Nephron (organoid): ENCODE measurements around the gene TUBA4B.
"Not testable (repeated sequence)": the region's sequence is repeated elsewhere in the genome, so short reads cannot be mapped to it uniquely, and the experiment has no call there.

ENCODE experiments used
- H3K27ac Mint-ChIP-seq, 3 experiments: 2 replicates each; pipeline ENCODE4 v1.8.0; 2020; ENCODE audit warnings: mixed read lengths in 3 of 3, mild to moderate bottlenecking in 2 of 3, moderate library complexity in 1 of 3
- H3K27me3 Mint-ChIP-seq: 2 replicates; pipeline ENCODE4 v1.8.0; 2021; ENCODE audit warnings: low read depth, mild to moderate bottlenecking, moderate library complexity, mixed read lengths
- H3K36me3 Mint-ChIP-seq: 2 replicates; pipeline ENCODE4 v1.8.0; 2020; ENCODE audit warnings: low read depth, mixed read lengths
- H3K4me1 Mint-ChIP-seq: 2 replicates; pipeline ENCODE4 v1.8.0; 2020; ENCODE audit warnings: mixed read lengths
- H3K4me3 Mint-ChIP-seq, 3 experiments: 2 replicates each; pipeline ENCODE4 v1.8.0; 2020; ENCODE audit warnings: mild to moderate bottlenecking in 3 of 3, mixed read lengths in 3 of 3, moderate library complexity in 2 of 3
- H3K9me3 Mint-ChIP-seq: 2 replicates; pipeline ENCODE4 v1.8.0; 2020; ENCODE audit warnings: mixed read lengths
- TF ChIP-seq, protein P1 (sequence below), 3 experiments: fragments of 200-600 bp; sonication (generic); IDR thresholded peaks; one replicate each; pipeline ENCODE4 v1.5.0; 2021; ENCODE audit warnings: antibody characterized with exemption in 3 of 3; ENCODE audit not compliant: unreplicated experiment in 3 of 3

TUBA4B gene

DNA sequence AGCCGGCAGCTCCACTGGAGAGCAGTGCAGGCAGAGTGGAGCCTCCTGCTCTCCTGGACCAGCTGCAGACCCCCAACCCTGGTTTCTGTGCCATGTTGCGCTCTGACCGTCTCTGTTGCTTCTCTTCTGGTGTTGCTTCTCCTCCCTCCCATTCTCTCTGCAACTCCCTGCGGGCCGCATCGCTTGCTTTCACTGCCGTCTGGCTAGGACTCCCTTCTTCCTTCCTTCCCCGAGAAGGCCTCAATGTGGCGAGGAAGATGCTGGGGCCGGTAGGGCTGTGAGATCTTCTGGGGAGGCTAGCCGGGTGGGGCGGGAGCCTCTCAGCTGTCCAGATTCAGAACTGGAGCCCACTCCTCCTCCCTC lies 32.3 kb downstream of the TUBA4B start:
- TF ChIP-seq, protein P1, sequence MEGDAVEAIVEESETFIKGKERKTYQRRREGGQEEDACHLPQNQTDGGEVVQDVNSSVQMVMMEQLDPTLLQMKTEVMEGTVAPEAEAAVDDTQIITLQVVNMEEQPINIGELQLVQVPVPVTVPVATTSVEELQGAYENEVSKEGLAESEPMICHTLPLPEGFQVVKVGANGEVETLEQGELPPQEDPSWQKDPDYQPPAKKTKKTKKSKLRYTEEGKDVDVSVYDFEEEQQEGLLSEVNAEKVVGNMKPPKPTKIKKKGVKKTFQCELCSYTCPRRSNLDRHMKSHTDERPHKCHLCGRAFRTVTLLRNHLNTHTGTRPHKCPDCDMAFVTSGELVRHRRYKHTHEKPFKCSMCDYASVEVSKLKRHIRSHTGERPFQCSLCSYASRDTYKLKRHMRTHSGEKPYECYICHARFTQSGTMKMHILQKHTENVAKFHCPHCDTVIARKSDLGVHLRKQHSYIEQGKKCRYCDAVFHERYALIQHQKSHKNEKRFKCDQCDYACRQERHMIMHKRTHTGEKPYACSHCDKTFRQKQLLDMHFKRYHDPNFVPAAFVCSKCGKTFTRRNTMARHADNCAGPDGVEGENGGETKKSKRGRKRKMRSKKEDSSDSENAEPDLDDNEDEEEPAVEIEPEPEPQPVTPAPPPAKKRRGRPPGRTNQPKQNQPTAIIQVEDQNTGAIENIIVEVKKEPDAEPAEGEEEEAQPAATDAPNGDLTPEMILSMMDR (IDR thresholded peaks at IDR 0.05; ENCODE audit: unreplicated experiment in 3 of 3), result no peak
- Mint-ChIP-seq H3K9me3 (no peaks in the 10 kb centered on the region), H3K36me3 (peaks cover 26% of the 10 kb centered on the region), H3K4me3 (peak overlapping the region in 1 of 3 experiments; percentile 24), H3K27me3 (peaks cover 5% of the 10 kb centered on the region), H3K4me1 (peaks cover 48% of the 10 kb centered on the region), H3K27ac (peak overlapping the region in 1 of 3 experiments; percentile 69)

DNA sequence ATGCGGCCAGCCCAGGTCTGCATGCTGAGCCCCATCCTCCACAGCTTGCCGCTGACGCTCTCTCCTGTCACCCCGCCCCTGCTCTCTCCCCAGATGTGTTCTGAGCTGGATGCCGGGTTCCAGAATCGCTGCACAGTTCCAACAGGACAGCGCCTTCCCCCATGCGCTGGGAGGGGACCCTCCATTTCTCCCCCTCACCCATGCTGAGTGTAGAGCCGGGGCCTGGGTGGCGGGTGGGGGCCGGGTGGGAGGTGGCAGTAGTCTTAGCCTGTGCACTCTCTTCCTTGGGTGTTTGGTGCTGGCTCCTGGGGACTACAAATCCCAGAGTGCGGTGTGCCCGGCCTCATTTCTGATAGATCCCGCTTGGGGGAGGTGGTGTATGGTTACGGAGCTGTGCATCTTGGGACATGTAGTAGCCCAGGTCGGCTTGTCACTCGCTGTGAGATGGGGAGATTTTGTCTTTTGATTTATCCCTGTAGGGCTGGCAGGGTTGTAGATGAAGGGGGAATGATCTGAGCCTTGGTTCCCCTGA lies 32.9 kb downstream of the TUBA4B start:
- Mint-ChIP-seq H3K36me3 (peaks cover 24% of the 10 kb centered on the region), H3K9me3 (no peaks in the 10 kb centered on the region), H3K27me3 (peaks cover 5% of the 10 kb centered on the region), H3K4me3 (peak overlapping the region in 1 of 3 experiments; percentile 11), H3K4me1 (peaks cover 43% of the 10 kb centered on the region), H3K27ac (peak overlapping the region; percentile 48 to 90 (median 59))
- TF ChIP-seq, protein P1 (IDR thresholded peaks at IDR 0.05; ENCODE audit: unreplicated experiment in 3 of 3), result no peak

DNA sequence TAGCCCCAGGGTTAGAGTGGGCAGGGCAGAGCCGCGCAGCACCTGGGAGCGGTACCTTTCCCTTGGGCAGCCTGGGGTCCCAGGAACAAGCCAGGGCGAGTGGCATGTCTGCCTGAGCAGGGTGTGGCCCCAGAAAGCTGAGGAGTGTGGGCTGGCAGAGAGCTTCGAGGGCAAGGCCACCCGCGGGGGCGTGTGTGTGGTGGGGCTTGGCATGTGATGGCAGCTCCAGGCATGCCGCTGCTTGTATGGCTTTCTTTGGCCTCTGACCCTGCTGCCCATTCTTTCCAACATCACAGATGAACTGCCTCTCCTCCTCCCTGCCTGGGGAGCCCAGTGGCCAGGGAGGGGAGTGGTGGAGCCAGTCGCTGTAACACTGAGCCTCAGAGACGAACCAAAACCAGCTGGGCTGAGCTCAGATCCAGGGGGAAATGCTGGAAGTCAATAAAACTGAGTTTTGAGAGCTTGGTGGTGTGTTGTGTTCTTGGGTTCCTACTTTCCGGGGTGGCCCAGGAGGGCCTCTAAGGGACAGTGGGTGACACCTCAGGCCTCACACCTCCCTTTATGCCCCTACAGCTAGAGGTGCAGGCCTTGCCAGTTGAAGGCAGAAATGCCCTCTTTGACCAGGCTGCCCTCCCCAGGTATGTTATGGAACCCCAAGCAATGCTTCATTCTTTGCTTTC lies 33.5 kb downstream of the TUBA4B start:
- peaks cover 5% of the 10 kb centered on the region for H3K27me3 Mint-ChIP-seq
- H3K4me1 Mint-ChIP-seq, result peaks cover 38% of the 10 kb centered on the region
- peaks cover 18% of the 10 kb centered on the region for H3K36me3 Mint-ChIP-seq
- peak overlapping the region in 1 of 3 experiments; percentile 11 for H3K4me3 Mint-ChIP-seq
- H3K27ac Mint-ChIP-seq, result peak overlapping the region; percentile 48 to 90 (median 59)
- TF ChIP-seq, protein P1 (IDR thresholded peaks at IDR 0.05; ENCODE audit: unreplicated experiment in 3 of 3), result no peak
- no peaks in the 10 kb centered on the region for H3K9me3 Mint-ChIP-seq

DNA sequence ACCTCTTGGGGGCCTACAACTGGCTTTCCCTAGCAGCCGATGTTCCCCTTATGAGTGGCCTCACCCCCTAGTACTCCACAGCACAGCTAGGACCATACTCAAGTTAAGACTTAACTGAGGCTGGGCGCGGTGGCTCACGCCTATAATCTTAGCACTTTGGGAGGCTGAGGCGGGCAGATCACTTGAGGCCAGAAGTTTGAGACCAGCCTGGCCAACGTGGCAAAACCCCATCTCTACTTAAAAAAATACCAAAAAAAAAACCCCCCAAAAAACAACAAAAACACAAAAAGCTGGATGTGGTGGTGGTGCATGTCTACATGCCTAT lies 34.0 kb downstream of the TUBA4B start:
- peaks cover 38% of the 10 kb centered on the region for H3K4me1 Mint-ChIP-seq
- not testable (repeated sequence) for H3K27me3 Mint-ChIP-seq, H3K9me3 Mint-ChIP-seq, H3K4me3 Mint-ChIP-seq
- peak overlapping the region in 1 of 3 experiments; percentile 18 for H3K27ac Mint-ChIP-seq
- H3K36me3 Mint-ChIP-seq, result peaks cover 18% of the 10 kb centered on the region

DNA sequence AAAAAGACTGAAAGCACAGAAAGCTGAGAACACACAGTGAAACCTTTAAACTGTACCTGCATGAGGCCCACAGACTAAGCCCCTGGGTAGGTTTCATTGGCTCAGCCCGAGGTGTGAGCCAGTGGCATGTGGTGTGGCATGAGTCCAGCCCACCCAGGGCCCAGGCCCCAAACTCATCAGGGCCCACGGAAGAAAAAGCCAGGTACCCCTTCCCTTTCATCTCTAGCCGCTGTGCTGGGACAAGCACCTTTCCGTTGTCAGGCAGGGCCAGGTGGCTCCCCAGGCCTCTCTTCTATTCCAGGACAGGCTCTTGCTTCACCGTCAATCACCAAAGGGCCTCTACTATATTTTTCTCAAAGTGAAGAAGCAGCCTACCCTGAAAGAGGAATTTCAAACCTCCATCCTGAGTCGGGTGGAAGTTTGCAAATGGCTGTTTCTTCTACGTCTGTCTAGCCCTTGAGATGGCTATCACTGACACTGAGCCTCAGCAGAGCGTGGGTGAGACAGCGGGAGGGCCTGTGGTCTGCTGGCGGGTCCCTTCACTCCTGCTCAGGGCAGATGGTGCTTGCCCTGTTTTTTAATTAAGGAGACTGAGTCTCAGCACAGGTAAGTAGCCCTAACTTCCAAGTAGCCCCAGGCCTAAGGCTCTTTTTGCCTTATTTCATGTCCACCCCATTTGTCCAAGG lies 34.7 kb downstream of the TUBA4B start:
- H3K4me1 Mint-ChIP-seq, result peaks cover 32% of the 10 kb centered on the region
- H3K36me3 Mint-ChIP-seq, result peaks cover 13% of the 10 kb centered on the region
- TF ChIP-seq, protein P1 (IDR thresholded peaks at IDR 0.05; ENCODE audit: unreplicated experiment in 3 of 3), result no peak
- peaks cover 14% of the 10 kb centered on the region for H3K27me3 Mint-ChIP-seq
- H3K27ac Mint-ChIP-seq, result peak overlapping the region in 2 of 3 experiments; percentile 18 to 44
- H3K9me3 Mint-ChIP-seq, result no peaks in the 10 kb centered on the region
- no peak overlapping the region for H3K4me3 Mint-ChIP-seq

DNA sequence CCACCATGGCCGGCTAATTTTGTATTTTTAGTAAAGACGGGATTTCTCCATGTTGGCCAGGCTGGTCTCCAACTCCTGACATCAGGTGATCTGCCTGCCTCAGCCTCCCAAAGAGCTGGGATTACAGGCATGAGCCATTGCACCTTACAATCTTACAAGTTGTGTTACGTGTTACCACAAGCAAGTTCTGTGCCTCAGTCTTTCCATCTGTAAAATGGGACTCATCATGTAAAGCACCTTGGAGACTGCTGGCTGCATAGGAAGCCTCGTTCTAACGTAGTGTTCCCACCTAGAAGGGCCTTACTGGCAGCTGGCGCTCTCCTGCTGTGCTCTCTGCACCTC lies 36.1 kb downstream of the TUBA4B start:
- Mint-ChIP-seq H3K4me3 (no peak overlapping the region), H3K27ac (peak overlapping the region; percentile 65 to 90 (median 90)), H3K36me3 (peaks cover 3% of the 10 kb centered on the region), H3K9me3 (no peaks in the 10 kb centered on the region), H3K27me3 (peaks cover 18% of the 10 kb centered on the region), H3K4me1 (peaks cover 31% of the 10 kb centered on the region)
- TF ChIP-seq, protein P1 (IDR thresholded peaks at IDR 0.05; ENCODE audit: unreplicated experiment in 3 of 3), result no peak
